Lower leg skin (tissue), 4 donors: ENCODE data around the gene PIK3CB. TPM values are rescaled to one million over a fixed set of nuclear protein-coding genes. Genes with fewer than 3 reads are reported as not detected.
"Not testable (repeated sequence)": the region's sequence is repeated elsewhere in the genome, so short reads cannot be mapped to it uniquely, and the experiment has no call there.

Experiments used
- DNase-seq, 2 donors: peaks; one replicate each; pipeline ENCODE4 v3.0.0-alpha.2; 2019; ENCODE audit warnings: low spot score in 2 of 2
- H3K4me3 ChIP-seq: fragments of 200-600 bp; sonication (generic); 2 replicates; pipeline ENCODE4 v1.5.1; 2017; ENCODE audit warnings: mild to moderate bottlenecking, low read depth; ENCODE audit not compliant: poor library complexity, severe bottlenecking
- POLR2A ChIP-seq, 2 donors: fragments of 450-650 bp; IDR thresholded peaks; one replicate each; pipeline ENCODE4 v1.6.1; 2016 to 2017; ENCODE audit warnings: antibody characterized with exemption in 2 of 2, mild to moderate bottlenecking in 1 of 2, moderate library complexity in 1 of 2
- WGBS, 2 donors: methylation state at CpG; one replicate each; pipeline ENCODE4 v1.1.5; 2018; 5-methylcytosine and 5-hydroxymethylcytosine counted together
- intact Hi-C: fragments of 100-400 bp; cut with DNase I; formaldehyde crosslinking; loops from one replicate; pipeline ENCODE4 v1.15.0; 2023; ENCODE audit warnings: low total_unique reads
- total RNA-seq, 4 donors: library from RNA; depleted of rRNA; stranded (reverse); fragments of >200 nt; gene quantifications; one replicate each; pipeline ENCODE4 v1.1.0, GENCODE V29; 2016
- TF ChIP-seq, protein P1 (sequence below), 3 donors: fragments of 450-650 bp; IDR thresholded peaks; one replicate each; pipeline ENCODE4 v1.5.1; 2016; ENCODE audit warnings: antibody characterized with exemption in 3 of 3, mild to moderate bottlenecking in 3 of 3, moderate library complexity in 2 of 3

The PIK3CB gene
- total RNA-seq, 4 donors from 2014 or later, result 33.8 to 56.1 (median 50.6) TPM

DNA sequence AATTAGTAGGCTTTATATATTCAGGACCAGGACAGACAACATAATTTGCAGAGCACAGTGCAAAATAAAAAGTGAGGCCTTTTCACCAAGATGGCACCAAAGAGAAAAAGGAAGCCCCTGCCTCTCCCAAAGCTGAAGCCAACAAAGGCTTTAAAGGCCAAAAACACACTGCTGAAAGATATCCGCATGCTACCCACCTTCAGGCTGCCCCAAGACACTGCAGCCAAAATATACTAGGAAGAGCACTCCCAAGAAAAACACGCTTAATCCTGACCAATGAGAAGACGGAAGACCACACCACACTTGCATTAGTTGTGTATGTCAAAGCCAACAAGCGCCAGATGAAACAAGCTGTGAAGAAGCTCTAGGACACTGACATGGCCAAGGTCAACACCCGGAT lies 38.0 kb downstream of the PIK3CB start:
- WGBS, 2 donors, result 90 to 94% methylated on average over 5 of the region's 5 CpGs
- no peak overlapping the region for H3K4me3 ChIP-seq
- no peak for DNase-seq
- intact Hi-C loops, result no loop called here
- TF ChIP-seq, protein P1, sequence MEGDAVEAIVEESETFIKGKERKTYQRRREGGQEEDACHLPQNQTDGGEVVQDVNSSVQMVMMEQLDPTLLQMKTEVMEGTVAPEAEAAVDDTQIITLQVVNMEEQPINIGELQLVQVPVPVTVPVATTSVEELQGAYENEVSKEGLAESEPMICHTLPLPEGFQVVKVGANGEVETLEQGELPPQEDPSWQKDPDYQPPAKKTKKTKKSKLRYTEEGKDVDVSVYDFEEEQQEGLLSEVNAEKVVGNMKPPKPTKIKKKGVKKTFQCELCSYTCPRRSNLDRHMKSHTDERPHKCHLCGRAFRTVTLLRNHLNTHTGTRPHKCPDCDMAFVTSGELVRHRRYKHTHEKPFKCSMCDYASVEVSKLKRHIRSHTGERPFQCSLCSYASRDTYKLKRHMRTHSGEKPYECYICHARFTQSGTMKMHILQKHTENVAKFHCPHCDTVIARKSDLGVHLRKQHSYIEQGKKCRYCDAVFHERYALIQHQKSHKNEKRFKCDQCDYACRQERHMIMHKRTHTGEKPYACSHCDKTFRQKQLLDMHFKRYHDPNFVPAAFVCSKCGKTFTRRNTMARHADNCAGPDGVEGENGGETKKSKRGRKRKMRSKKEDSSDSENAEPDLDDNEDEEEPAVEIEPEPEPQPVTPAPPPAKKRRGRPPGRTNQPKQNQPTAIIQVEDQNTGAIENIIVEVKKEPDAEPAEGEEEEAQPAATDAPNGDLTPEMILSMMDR (IDR thresholded peaks at IDR 0.05), result no peak
- no peak for TF ChIP-seq POLR2A (IDR thresholded peaks at IDR 0.05)

DNA sequence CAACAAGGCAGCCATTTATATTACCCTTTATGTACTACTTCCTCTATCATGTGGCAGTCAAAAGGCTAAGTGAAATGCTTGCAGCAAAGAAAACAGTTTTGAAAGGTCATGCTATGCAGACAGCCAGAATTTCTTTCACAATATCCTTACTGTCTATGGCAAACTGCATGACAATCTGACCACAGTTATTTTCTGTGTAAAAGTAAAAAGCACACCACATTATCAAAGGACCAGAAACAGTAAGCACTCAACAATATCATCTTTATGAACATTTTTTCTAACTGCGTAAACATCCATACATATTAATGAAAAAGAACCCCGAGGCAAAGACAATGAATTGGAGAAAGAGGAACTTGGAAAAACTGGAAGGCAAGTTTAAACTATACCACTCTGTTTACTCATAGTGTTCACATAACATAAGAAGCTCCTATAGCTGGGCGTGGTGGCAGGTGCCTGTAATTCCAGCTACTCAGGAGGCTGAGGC lies 47.9 kb downstream of the PIK3CB start:
- no peak for TF ChIP-seq POLR2A (IDR thresholded peaks at IDR 0.05)
- TF ChIP-seq, protein P1 (IDR thresholded peaks at IDR 0.05), result no peak
- 46 to 64% methylated on average over 3 of the region's 3 CpGs for WGBS, 2 donors
- intact Hi-C loops, result no loop called here
- DNase-seq, result no peak
- H3K4me3 ChIP-seq, result no peak overlapping the region

DNA sequence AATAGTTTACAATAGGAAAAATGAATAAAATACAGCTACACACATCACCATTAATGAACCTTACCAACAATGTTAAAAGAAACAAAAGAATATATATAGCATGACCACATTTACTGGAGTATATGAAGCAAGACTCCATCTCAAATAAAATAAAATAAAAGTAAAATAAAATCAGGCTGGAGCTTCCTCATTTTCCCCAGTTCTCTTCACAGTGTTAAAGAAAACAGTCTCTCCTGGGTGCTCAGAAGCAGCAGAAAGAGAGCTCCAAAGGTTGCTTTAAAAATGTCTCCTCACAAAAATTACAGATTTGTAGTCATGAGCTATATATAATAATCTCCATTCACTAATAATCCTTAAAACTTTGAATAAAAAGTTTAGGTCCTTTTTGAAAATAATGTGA lies 48.8 kb downstream of the PIK3CB start:
- TF ChIP-seq, protein P1 (IDR thresholded peaks at IDR 0.05), result no peak
- no peak for TF ChIP-seq POLR2A (IDR thresholded peaks at IDR 0.05)
- intact Hi-C loops, result no loop called here
- DNase-seq, result no peak
- no peak overlapping the region for H3K4me3 ChIP-seq

DNA sequence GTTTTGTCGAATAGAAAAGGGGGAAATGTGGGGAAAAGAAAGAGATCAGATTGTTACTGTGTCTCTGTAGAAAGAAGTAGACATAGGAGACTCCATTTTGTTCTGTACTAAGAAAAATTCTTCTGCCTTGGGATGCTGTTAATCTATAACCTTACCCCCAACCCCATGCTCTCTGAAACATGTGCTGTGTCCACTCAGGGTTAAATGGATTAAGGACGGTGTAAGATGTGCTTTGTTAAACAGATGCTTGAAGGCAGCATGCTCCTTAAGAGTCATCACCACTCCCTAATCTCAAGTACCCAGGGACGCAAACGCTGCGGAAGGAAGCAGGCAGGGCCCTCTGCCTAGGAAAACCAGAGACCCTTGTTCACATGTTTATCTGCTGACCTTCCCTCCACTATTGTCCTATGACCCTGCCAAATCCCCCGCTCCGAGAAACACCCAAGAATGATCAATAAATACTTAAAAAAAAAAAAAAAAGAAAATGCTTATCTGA lies 49.3 kb downstream of the PIK3CB start:
- intact Hi-C loops, H3K4me3 ChIP-seq, DNase-seq: not testable (repeated sequence)
- WGBS, 2 donors, result 88 to 93% methylated on average over 7 of the region's 7 CpGs

DNA sequence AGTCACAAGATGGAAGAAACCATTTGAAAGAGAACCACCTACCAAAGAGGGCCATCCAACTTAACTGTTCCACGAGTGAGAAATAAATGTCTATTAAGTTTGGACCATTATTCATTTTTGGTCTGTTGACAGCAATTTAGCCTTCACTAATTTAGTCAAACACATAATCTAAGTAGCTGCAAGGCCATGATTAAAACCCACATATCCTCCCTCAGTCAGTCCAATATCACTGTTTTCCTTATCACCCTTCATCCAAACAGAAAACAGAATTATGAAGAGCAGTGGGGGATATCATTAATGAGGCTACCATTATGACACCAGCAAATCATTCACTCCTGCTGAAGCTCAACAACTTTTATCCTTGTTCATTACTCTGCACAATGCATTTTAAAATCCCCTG lies 52.0 kb downstream of the PIK3CB start:
- no peak overlapping the region for H3K4me3 ChIP-seq
- DNase-seq, result no peak
- intact Hi-C loops, result no loop called here
- TF ChIP-seq, protein P1 (IDR thresholded peaks at IDR 0.05), result no peak
- TF ChIP-seq POLR2A (IDR thresholded peaks at IDR 0.05), result no peak
- 79 to 89% methylated on average over 1 of the region's 1 CpG for WGBS, 2 donors

DNA sequence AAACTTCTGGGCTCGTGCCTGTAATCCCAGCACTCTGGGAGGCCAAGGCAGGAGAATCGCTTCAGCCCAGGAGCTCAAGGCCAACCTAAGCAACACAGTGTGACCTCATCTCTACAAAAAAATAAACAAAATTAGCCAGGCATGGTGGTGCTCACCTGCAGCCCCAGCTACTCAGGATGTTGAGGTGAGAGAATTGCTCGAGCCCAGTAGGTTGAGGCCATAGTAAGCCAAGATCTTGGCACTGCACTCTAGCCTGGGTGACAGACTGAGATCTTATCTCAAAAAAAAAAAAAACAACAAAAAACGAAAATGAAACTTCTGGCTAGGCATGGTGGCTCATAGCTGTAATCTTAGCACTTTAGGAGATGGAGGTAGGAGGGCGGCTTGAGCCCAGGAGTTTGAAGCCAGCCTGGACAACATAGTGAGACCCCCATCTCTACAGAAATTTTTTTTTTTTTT lies 53.7 kb downstream of the PIK3CB start:
- no peak for TF ChIP-seq POLR2A (IDR thresholded peaks at IDR 0.05)
- TF ChIP-seq, protein P1 (IDR thresholded peaks at IDR 0.05), result no peak
- WGBS, 2 donors, result 74 to 75% methylated on average over 5 of the region's 5 CpGs
- H3K4me3 ChIP-seq, result no peak overlapping the region
- intact Hi-C loops, result no loop called here
- no peak for DNase-seq
